Measurements from ENCODE around the gene PFN4.

DNA sequence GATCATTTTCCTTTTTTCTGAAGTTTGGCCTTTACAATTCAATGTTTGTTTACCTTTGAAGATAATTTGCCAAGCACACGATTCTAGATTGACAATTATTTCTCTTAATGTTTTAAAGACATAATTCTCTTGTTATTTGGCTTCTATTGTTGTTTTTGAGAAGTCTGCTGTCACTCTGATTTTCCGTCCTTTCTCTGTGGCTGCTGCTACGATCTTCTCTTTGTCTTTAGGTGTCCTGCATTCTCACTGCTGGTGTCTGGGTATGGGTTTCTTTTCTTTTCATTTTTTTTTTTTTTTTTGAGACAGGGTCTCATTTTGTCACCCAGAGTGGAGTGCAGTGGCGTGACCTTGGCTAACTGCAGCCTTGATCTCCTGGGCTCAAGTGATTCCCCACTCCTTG, 36.6 kb upstream of the PFN4 start:
- TF ChIP-seq CTCF (IDR thresholded peaks at IDR 0.05) (no peak), POLR2A (IDR thresholded peaks at IDR 0.05) (no peak)

All from adrenal gland (tissue), 5 donors.